Neuronal stem cell (in vitro differentiated cells): ENCODE measurements around the gene PTPRO.
"Not testable (repeated sequence)": the region's sequence is repeated elsewhere in the genome, so short reads cannot be mapped to it uniquely, and the experiment has no call there.

Source experiments
- DNase-seq: peaks from one replicate; pipeline ENCODE4 v3.0.0-alpha.2; 2013; ENCODE audit warnings: low spot score
- H2AFZ ChIP-seq: one replicate; pipeline ENCODE4 v1.6.1; 2013; ENCODE audit warnings: mild to moderate bottlenecking, low read length, inconsistent platforms
- H2AK5ac ChIP-seq: 2 replicates; pipeline ENCODE4 v1.6.1; 2013; ENCODE audit warnings: low read depth, mild to moderate bottlenecking, inconsistent platforms, low read length, moderate library complexity, mixed read lengths
- H2BK120ac ChIP-seq: 2 replicates; pipeline ENCODE4 v1.6.1; 2013; ENCODE audit warnings: low read depth, mild to moderate bottlenecking, inconsistent platforms, low read length, moderate library complexity, mixed read lengths
- H2BK12ac ChIP-seq: one replicate; pipeline ENCODE4 v1.6.1; 2013; ENCODE audit warnings: low read length, inconsistent platforms
- H2BK15ac ChIP-seq: 2 replicates; pipeline ENCODE4 v1.6.1; 2013; ENCODE audit warnings: mild to moderate bottlenecking, low read length, inconsistent platforms, mixed read lengths
- H2BK5ac ChIP-seq: one replicate; pipeline ENCODE4 v1.6.1; 2013; ENCODE audit warnings: inconsistent platforms, mild to moderate bottlenecking, low read length, moderate library complexity
- H3K14ac ChIP-seq: one replicate; pipeline ENCODE4 v1.6.1; 2013; ENCODE audit warnings: low read length, inconsistent platforms
- H3K18ac ChIP-seq: 2 replicates; pipeline ENCODE4 v1.6.1; 2013; ENCODE audit warnings: low read length, inconsistent platforms
- H3K23ac ChIP-seq: 2 replicates; pipeline ENCODE4 v1.6.1; 2013; ENCODE audit warnings: low read depth, mild to moderate bottlenecking, mixed read lengths, low read length, inconsistent platforms; ENCODE audit not compliant: poor library complexity
- H3K27ac ChIP-seq: replicated peaks from 3 replicates; pipeline ENCODE4 v1.5.1; 2013; ENCODE audit warnings: low read length, inconsistent platforms
- H3K27me3 ChIP-seq, 3 experiments: 2 replicates each; pipeline ENCODE4 v1.6.1; 2013; ENCODE audit warnings: low read length in 3 of 3, mild to moderate bottlenecking in 2 of 3, inconsistent platforms in 1 of 3, low read depth in 1 of 3, mixed read lengths in 1 of 3, moderate library complexity in 1 of 3; ENCODE audit not compliant: control insufficient read depth in 3 of 3, insufficient read depth in 3 of 3
- H3K36me3 ChIP-seq, 2 donors: replicated peaks in 1 of 2; 2 replicates each; pipeline ENCODE4 v1.6.1; 2013; ENCODE audit warnings: low read length in 2 of 2; ENCODE audit not compliant: control insufficient read depth in 2 of 2, insufficient read depth in 2 of 2
- H3K4ac ChIP-seq: 2 replicates; pipeline ENCODE4 v1.6.1; 2013; ENCODE audit warnings: inconsistent platforms, mild to moderate bottlenecking, low read length, moderate library complexity
- H3K4me1 ChIP-seq, 2 donors: 1 replicate in 1 of 2; 2 replicates in 1 of 2; pipeline ENCODE4 v1.6.1; 2013; ENCODE audit warnings: low read length in 2 of 2, low read depth in 1 of 2; ENCODE audit not compliant: control insufficient read depth in 2 of 2, insufficient read depth in 1 of 2
- H3K4me2 ChIP-seq: one replicate; pipeline ENCODE4 v1.6.1; 2013; ENCODE audit warnings: mild to moderate bottlenecking, low read length, inconsistent platforms; ENCODE audit not compliant: insufficient read depth, poor library complexity, severe bottlenecking
- H3K4me3 ChIP-seq, 2 donors: 2 replicates each; pipeline ENCODE4 v1.5.1; 2013; ENCODE audit warnings: low read length in 2 of 2, mild to moderate bottlenecking in 2 of 2, inconsistent platforms in 1 of 2, moderate library complexity in 1 of 2
- H3K79me1 ChIP-seq: one replicate; pipeline ENCODE4 v1.6.1; 2013; ENCODE audit warnings: low read depth, mild to moderate bottlenecking, inconsistent platforms, low read length, moderate library complexity
- H3K9ac ChIP-seq: one replicate; pipeline ENCODE4 v1.6.1; 2013; ENCODE audit warnings: mild to moderate bottlenecking, low read depth, low read length, inconsistent platforms; ENCODE audit not compliant: poor library complexity
- H3K9me3 ChIP-seq, 2 donors: replicated peaks in 1 of 2; 2 replicates each; pipeline versions ENCODE3 to v1.6.1; 2013; ENCODE audit warnings: low read length in 2 of 2, mild to moderate bottlenecking in 2 of 2, inconsistent platforms in 1 of 2, low read depth in 1 of 2, mixed read lengths in 1 of 2, moderate library complexity in 1 of 2; ENCODE audit not compliant: control insufficient read depth in 2 of 2, insufficient read depth in 1 of 2
- H4K8ac ChIP-seq: one replicate; pipeline ENCODE4 v1.6.1; 2013; ENCODE audit warnings: low read depth, mild to moderate bottlenecking, inconsistent platforms, low read length, moderate library complexity
- H4K91ac ChIP-seq: one replicate; pipeline ENCODE4 v1.6.1; 2013; ENCODE audit warnings: low read length, low read depth, mild to moderate bottlenecking, inconsistent platforms; ENCODE audit not compliant: poor library complexity
- WGBS, 2 donors: extraction: QIAGEN DNeasy Blood & Tissue Kit; methylation state at CpG; one replicate each; pipeline ENCODE4 v1.1.7; 2013; ENCODE audit warnings: missing lambda C conversion rate in 2 of 2, mixed read lengths in 1 of 2; ENCODE audit not compliant: insufficient read length in 2 of 2, insufficient replicate concordance in 1 of 2; ENCODE audit errors: extremely low coverage in 2 of 2; 5-methylcytosine and 5-hydroxymethylcytosine counted together

Gene PTPRO

GRCh38 chr12:15616495-15616894, 294.2 kb downstream of the PTPRO start:
- H3K79me1 ChIP-seq, H3K4ac ChIP-seq, H4K91ac ChIP-seq, H2BK15ac ChIP-seq, H3K23ac ChIP-seq, H3K4me3 ChIP-seq, H3K4me1 ChIP-seq, H2BK120ac ChIP-seq, H3K9ac ChIP-seq, H2BK12ac ChIP-seq, H2BK5ac ChIP-seq, H2AK5ac ChIP-seq, H3K27me3 ChIP-seq, H3K14ac ChIP-seq, DNase-seq, H3K4me2 ChIP-seq, H3K27ac ChIP-seq, H4K8ac ChIP-seq, H3K18ac ChIP-seq, H2AFZ ChIP-seq: not testable (repeated sequence)
- Histone ChIP-seq H3K36me3 (peaks cover 0 to 25% of the 10 kb centered on the region in 2 donors), H3K9me3 (peaks cover 0 to 20% of the 10 kb centered on the region in 2 donors)
- no CpG with 5 or more reads among the region's 8 CpGs for WGBS, 2 donors

GRCh38 chr12:15620741-15621539, 298.6 kb downstream of the PTPRO start:
- Histone ChIP-seq H2BK15ac (no peak overlapping the region), H4K91ac (no peak overlapping the region), H3K4me3 (no peak overlapping the region), H3K9ac (no peak overlapping the region), H3K79me1 (peaks cover 2% of the 10 kb centered on the region), H3K14ac (no peak overlapping the region), H3K36me3 (peaks cover 2 to 49% of the 10 kb centered on the region in 2 donors), H3K18ac (no peak overlapping the region), H2BK120ac (no peak overlapping the region), H2BK12ac (no peak overlapping the region), H3K4me1 (peaks cover 0 to 12% of the 10 kb centered on the region in 2 donors), H3K9me3 (peaks cover 0 to 12% of the 10 kb centered on the region in 2 donors), H2AK5ac (no peak overlapping the region), H3K4ac (no peak overlapping the region), H2BK5ac (no peak overlapping the region), H4K8ac (no peak overlapping the region), H2AFZ (no peak overlapping the region), H3K27ac (no peak overlapping the region), H3K4me2 (no peak overlapping the region), H3K23ac (no peak overlapping the region), H3K27me3 (no peaks in the 10 kb centered on the region)
- WGBS, 2 donors, result no CpG with 5 or more reads among the region's 4 CpGs
- no peak for DNase-seq

- Histone ChIP-seq H3K9ac (no peak overlapping the region), H2BK5ac (no peak overlapping the region), H3K14ac (no peak overlapping the region), H4K91ac (no peak overlapping the region), H2AFZ (no peak overlapping the region), H4K8ac (no peak overlapping the region), H2BK12ac (no peak overlapping the region), H3K4ac (no peak overlapping the region), H3K27me3 (no peaks in the 10 kb centered on the region), H3K4me2 (no peak overlapping the region), H3K4me1 (peaks cover 0 to 28% of the 10 kb centered on the region in 2 donors), H3K27ac (no peak overlapping the region), H2AK5ac (no peak overlapping the region), H3K18ac (no peak overlapping the region), H3K36me3 (peaks cover 2 to 37% of the 10 kb centered on the region in 2 donors), H2BK15ac (no peak overlapping the region), H3K79me1 (no peaks in the 10 kb centered on the region), H3K4me3 (no peak overlapping the region), H3K9me3 (no peaks in the 10 kb centered on the region), H3K23ac (no peak overlapping the region), H2BK120ac (no peak overlapping the region)
- WGBS, 2 donors, result no CpG with 5 or more reads among the region's 2 CpGs
- no peak for DNase-seq
These were observed 302.8 kb downstream of the PTPRO start for GRCh38 chr12:15625075-15625474.

GRCh38 chr12:15627995-15628945, 306.0 kb downstream of the PTPRO start:
- Histone ChIP-seq H3K36me3 (peaks cover 4 to 16% of the 10 kb centered on the region in 2 donors), H2BK12ac (no peak overlapping the region), H3K79me1 (no peaks in the 10 kb centered on the region), H3K27me3 (no peaks in the 10 kb centered on the region), H3K4me1 (peaks cover 3 to 44% of the 10 kb centered on the region in 2 donors), H2BK120ac (no peak overlapping the region), H3K14ac (no peak overlapping the region), H3K4me3 (no peak overlapping the region), H4K91ac (no peak overlapping the region), H3K27ac (peak overlapping the region; percentile 76), H3K18ac (no peak overlapping the region), H2AFZ (peak overlapping the region; percentile 47), H3K9me3 (no peaks in the 10 kb centered on the region), H3K9ac (no peak overlapping the region), H3K4ac (no peak overlapping the region), H3K4me2 (no peak overlapping the region), H3K23ac (no peak overlapping the region), H4K8ac (no peak overlapping the region), H2BK5ac (no peak overlapping the region), H2AK5ac (no peak overlapping the region), H2BK15ac (no peak overlapping the region)
- no CpG with 5 or more reads among the region's 4 CpGs for WGBS, 2 donors
- no peak for DNase-seq
